Measurements from ENCODE around the gene SLC41A2.

Gene SLC41A2

GRCh38 chr12:104964167-104964855 lies 6.2 kb upstream of the SLC41A2 start:
- TF ChIP-seq CTCF (IDR thresholded peaks at IDR 0.05): no peak
- DNase-seq (ENCODE audit: low spot score): no peak
- no peak overlapping the region for H3K27ac ChIP-seq
- no peak overlapping the region for H3K4me3 ChIP-seq

DNA sequence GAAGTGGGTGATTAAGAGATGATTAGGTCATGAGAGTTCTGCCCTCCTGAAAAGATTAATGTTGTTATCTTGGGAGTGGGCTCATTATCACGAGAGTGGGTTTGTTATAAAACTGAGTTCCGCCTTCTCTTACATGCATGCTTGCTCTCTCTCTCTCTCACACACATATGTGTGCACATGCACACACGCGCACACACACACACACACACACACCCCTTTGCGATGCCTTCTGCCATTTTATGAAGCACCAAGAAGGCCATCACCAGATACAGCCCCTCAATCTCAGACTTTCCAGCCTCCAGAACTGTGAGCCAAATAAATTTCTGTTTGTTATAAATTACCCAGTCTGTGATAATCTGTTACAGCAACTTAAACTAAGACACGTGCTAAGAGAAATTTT lies 5.7 kb upstream of the SLC41A2 start:
- TF ChIP-seq CTCF (IDR thresholded peaks at IDR 0.05): no peak
- no peak overlapping the region for H3K4me3 ChIP-seq
- DNase-seq (ENCODE audit: low spot score): no peak
- no peak overlapping the region for H3K27ac ChIP-seq

GRCh38 chr12:104960464-104960863 lies 2.4 kb upstream of the SLC41A2 start:
- TF ChIP-seq CTCF (IDR thresholded peaks at IDR 0.05): no peak
- Histone ChIP-seq H3K27ac (no peak overlapping the region), H3K4me3 (no peak overlapping the region)
- no peak for DNase-seq (ENCODE audit: low spot score)

GRCh38 chr12:104959335-104959841 lies 1.3 kb upstream of the SLC41A2 start:
- no peak for TF ChIP-seq CTCF (IDR thresholded peaks at IDR 0.05)
- peak overlapping the region; percentile 94 for H3K4me3 ChIP-seq
- H3K27ac ChIP-seq: peak overlapping the region; percentile 90 to 93
- no peak for DNase-seq (ENCODE audit: low spot score)

- Histone ChIP-seq H3K4me3 (peak overlapping the region; percentile 94), H3K27ac (peak overlapping the region; percentile 90 to 93)
- no peak for TF ChIP-seq CTCF (IDR thresholded peaks at IDR 0.05)
- DNase-seq (ENCODE audit: low spot score): no peak
These were observed 780 bp upstream of the SLC41A2 start for GRCh38 chr12:104958805-104959334.

DNA sequence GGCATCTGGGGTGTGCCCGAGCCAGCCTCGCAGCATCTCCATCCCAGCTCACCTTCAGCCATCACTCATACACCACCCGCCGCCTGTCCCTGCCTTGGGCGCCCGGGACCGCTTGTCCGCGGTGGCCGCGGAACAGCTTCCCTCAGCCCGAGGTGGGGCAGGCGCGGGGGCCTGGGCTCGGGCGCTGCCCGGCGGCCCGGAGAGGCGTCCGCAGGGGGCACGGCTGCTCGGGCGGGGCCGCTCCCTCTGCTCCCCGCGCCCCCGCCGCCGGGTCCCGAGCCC lies 430 bp downstream of the SLC41A2 start:
- no peak for DNase-seq (ENCODE audit: low spot score)
- H3K27ac ChIP-seq: peak overlapping the region; percentile 90 to 93
- no peak for TF ChIP-seq CTCF (IDR thresholded peaks at IDR 0.05)

More for the DNA sequence above, 430 bp downstream of the SLC41A2 start:
- H3K4me3 ChIP-seq: peak overlapping the region; percentile 94
